ENCODE data around the gene GEMIN7. TPM values are rescaled to one million over a fixed set of nuclear protein-coding genes. Genes with fewer than 3 reads are reported as not detected.

The GEMIN7 gene
- total RNA-seq, 1 experiment from 2014 or later = 35.5 TPM

GRCh38 chr19:45110851-45111266 is 31.8 kb downstream of the GEMIN7 start:
- intact Hi-C loops (cut with micrococcal nuclease) = no loop called here
- Histone ChIP-seq H3K27ac (ENCODE audit: low read length) (no peak overlapping the region), H3K4me1 (ENCODE audit: insufficient read depth, low read length) (peaks cover 21% of the 10 kb centered on the region), H3K27me3 (ENCODE audit: low read length) (no peaks in the 10 kb centered on the region), H3K79me2 (ENCODE audit: low read length) (peaks cover 85% of the 10 kb centered on the region), H3K9me2 (replicated peaks; ENCODE audit: low read length) (no peaks in the 10 kb centered on the region), H3F3A (ENCODE audit: low read length, unreplicated experiment) (no peaks in the 10 kb centered on the region), H3K4me2 (ENCODE audit: low read length) (no peak overlapping the region), H3K9ac (ENCODE audit: low read length) (no peak overlapping the region), H3K36me3 (ENCODE audit: low read depth, low read length) (no peaks in the 10 kb centered on the region), H2AFZ (ENCODE audit: low read length) (no peak overlapping the region), H4K20me1 (ENCODE audit: low read length) (peaks cover 9% of the 10 kb centered on the region; the same call in 1 of the 2 replicates), H3K4me3 (ENCODE audit: low read length) (no peak overlapping the region), H3K9me3 (ENCODE audit: low read length) (no peaks in the 10 kb centered on the region)
- ChIA-PET POLR2A (ENCODE audit: unreplicated experiment) (no interaction called here), CTCF (no interaction called here)
- BruUV-seq (replicated peaks) = no TSS peak
- TF ChIP-seq CTCF (conservative IDR thresholded peaks at IDR 0.05; ENCODE audit: low read depth, low read length) (no peak), EZH2 (IDR thresholded peaks at IDR 0.05; ENCODE audit: low read length, unreplicated experiment) (no peak), EZH2phosphoT487 (IDR thresholded peaks at IDR 0.05; ENCODE audit: borderline replicate concordance, low read length) (no peak)
- ATAC-seq (no peak), DNase-seq (no peak)

- no peaks in the 10 kb centered on the region for H3F3A ChIP-seq (ENCODE audit: low read length, unreplicated experiment)
- no peak overlapping the region for H3K4me2 ChIP-seq (ENCODE audit: low read length)
- POLR2A ChIA-PET (ENCODE audit: unreplicated experiment) = no interaction called here
- H3K9me3 ChIP-seq (ENCODE audit: low read length) = no peaks in the 10 kb centered on the region
- H3K9ac ChIP-seq (ENCODE audit: low read length) = no peak overlapping the region
- no peak overlapping the region for H3K27ac ChIP-seq (ENCODE audit: low read length)
- no peak for DNase-seq
- H2AFZ ChIP-seq (ENCODE audit: low read length) = no peak overlapping the region
- H3K27me3 ChIP-seq (ENCODE audit: low read length) = no peaks in the 10 kb centered on the region
- H3K79me2 ChIP-seq (ENCODE audit: low read length) = peaks cover 91% of the 10 kb centered on the region
- H3K36me3 ChIP-seq (ENCODE audit: low read depth, low read length) = no peaks in the 10 kb centered on the region
- no peaks in the 10 kb centered on the region for H3K9me2 ChIP-seq (replicated peaks; ENCODE audit: low read length)
- peaks cover 7% of the 10 kb centered on the region; the same call in 1 of the 2 replicates for H4K20me1 ChIP-seq (ENCODE audit: low read length)
- peaks cover 21% of the 10 kb centered on the region for H3K4me1 ChIP-seq (ENCODE audit: insufficient read depth, low read length)
- CTCF ChIA-PET = no interaction called here
- intact Hi-C loops (cut with micrococcal nuclease) = no loop called here
- no peak for ATAC-seq
- TF ChIP-seq EZH2 (IDR thresholded peaks at IDR 0.05; ENCODE audit: low read length, unreplicated experiment) (no peak), CTCF (conservative IDR thresholded peaks at IDR 0.05; ENCODE audit: low read depth, low read length) (no peak), EZH2phosphoT487 (IDR thresholded peaks at IDR 0.05; ENCODE audit: borderline replicate concordance, low read length) (no peak)
- BruUV-seq (replicated peaks) = no TSS peak
- H3K4me3 ChIP-seq (ENCODE audit: low read length) = no peak overlapping the region
These were observed 33.2 kb downstream of the GEMIN7 start for GRCh38 chr19:45112111-45112827.

GRCh38 chr19:45113628-45114027 is 34.6 kb downstream of the GEMIN7 start:
- Histone ChIP-seq H3K9me3 (ENCODE audit: low read length) (no peaks in the 10 kb centered on the region), H2AFZ (ENCODE audit: low read length) (no peak overlapping the region), H3K4me3 (ENCODE audit: low read length) (no peak overlapping the region), H3K9me2 (replicated peaks; ENCODE audit: low read length) (no peaks in the 10 kb centered on the region), H3K79me2 (ENCODE audit: low read length) (peaks cover 92% of the 10 kb centered on the region), H3K27me3 (ENCODE audit: low read length) (no peaks in the 10 kb centered on the region), H3K4me1 (ENCODE audit: insufficient read depth, low read length) (peaks cover 21% of the 10 kb centered on the region), H3K27ac (ENCODE audit: low read length) (no peak overlapping the region), H3K4me2 (ENCODE audit: low read length) (peak overlapping the region; percentile 71), H4K20me1 (ENCODE audit: low read length) (peaks cover 7% of the 10 kb centered on the region; the same call in 1 of the 2 replicates), H3F3A (ENCODE audit: low read length, unreplicated experiment) (no peaks in the 10 kb centered on the region), H3K36me3 (ENCODE audit: low read depth, low read length) (no peaks in the 10 kb centered on the region), H3K9ac (ENCODE audit: low read length) (no peak overlapping the region)
- ChIA-PET POLR2A (ENCODE audit: unreplicated experiment) (no interaction called here), CTCF (interaction anchor here (0.5 kb wide), 1 partner anchor 685 kb away, joined by 3 read pairs; no protein-coding TSS in a partner anchor)
- TF ChIP-seq EZH2phosphoT487 (IDR thresholded peaks at IDR 0.05; ENCODE audit: borderline replicate concordance, low read length) = no peak
- TF ChIP-seq CTCF (conservative IDR thresholded peaks at IDR 0.05; ENCODE audit: low read depth, low read length) = no peak
- TF ChIP-seq EZH2 (IDR thresholded peaks at IDR 0.05; ENCODE audit: low read length, unreplicated experiment) = no peak
- DNase-seq (peak; percentile 61), ATAC-seq (peak; percentile 71)
- intact Hi-C loops (cut with micrococcal nuclease) = no loop called here
- BruUV-seq (replicated peaks) = no TSS peak

All from PC-3 (cell line).